ENCODE results near the gene LRRTM3.

Gene LRRTM3

DNA sequence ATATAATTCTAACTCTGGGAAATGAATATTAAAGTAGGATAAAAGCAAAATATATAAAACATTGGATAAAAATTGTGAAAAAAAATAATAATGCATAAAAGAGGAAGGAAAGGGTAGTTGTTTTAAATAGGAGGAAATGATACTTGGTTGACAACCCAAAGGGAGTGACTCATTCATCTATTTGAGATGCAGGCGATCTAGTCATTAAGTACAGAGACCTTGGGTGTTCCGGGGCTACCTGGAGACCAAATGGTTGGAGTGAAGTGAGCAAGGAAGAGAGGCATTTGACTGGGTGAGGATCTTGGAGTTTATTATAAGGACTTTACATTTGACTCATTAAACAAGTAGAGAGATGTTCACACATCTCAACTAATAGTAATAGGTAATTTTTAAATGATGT, 111.0 kb downstream of the LRRTM3 start:
- DNase-seq = no peak

DNA sequence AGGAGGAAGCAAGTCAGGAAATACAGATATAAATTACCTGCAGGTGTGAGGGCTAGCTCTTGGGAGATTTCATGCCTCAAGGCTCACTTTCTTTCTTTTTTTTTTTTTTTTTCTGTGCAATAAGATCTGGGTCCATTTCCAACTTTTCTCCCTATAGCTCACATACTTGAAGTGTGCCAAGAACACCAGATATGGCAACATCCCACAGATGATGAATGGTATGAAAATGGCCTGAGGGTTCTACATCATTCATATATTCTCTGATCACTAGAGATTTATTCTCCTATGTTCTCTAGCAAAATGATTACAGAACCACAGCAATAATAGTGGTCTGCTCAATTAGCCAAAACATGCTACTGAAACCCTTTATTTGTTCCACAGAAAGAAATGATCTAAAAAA, 117.2 kb downstream of the LRRTM3 start:
- no peak for DNase-seq

DNA sequence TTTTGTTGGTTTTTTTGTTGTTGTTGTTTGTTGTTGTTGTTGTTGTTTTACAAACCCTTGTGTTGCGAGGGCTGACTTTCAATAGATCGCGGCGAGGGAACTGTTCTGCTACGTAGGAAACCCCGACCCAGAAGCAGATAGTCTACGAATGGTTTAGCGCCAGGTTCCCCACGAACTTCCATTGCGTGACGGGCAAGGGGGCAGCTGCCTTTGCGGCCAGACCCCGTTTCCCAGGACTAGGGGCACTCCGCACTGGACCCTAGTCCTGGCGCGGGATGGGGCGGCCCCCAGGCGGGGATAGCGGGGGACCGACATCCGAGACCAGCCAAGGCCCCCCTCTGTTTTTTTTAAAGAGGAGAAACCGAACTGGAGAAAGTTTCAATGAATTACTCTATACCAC, 119.6 kb downstream of the LRRTM3 start:
- no peak for DNase-seq

DNA sequence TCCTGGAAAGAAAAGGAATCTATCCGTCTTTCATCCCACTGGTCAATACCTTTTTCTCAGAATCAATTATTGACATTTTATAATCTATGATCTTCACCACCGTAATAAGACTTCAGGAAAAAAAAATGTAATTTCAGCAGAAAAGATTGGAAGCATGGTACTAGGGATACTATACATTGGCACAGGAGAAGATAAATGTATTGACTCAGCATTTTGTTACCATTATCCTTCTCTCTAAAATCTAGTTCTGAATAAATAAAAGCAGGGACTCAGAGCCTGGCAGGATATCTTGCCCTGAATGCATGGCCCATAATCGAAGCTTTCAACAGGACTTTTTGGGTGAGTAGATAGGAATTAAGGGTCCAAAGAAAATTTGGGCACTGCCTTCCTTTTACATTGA, 120.7 kb downstream of the LRRTM3 start:
- no peak for DNase-seq

DNA sequence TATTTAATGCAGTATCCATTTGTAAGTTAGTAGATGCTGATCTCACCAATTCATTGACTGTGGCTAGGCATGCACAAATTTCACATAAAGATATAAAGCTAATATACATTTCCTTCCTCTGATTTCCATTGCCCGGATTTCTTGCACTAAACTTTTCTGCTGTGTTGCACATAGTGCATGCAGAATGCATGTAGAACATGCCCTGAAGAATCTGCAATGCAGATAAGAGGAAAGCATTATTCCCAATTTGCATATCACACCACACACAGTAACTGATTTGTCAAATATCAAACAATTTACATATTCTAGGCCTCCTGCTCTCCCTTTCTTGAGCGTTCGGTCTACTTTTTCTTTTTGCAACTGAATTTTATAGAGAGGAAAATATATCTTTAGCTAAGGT, 124.2 kb downstream of the LRRTM3 start:
- DNase-seq = peak in 1 of 2 experiments; percentile 15

DNA sequence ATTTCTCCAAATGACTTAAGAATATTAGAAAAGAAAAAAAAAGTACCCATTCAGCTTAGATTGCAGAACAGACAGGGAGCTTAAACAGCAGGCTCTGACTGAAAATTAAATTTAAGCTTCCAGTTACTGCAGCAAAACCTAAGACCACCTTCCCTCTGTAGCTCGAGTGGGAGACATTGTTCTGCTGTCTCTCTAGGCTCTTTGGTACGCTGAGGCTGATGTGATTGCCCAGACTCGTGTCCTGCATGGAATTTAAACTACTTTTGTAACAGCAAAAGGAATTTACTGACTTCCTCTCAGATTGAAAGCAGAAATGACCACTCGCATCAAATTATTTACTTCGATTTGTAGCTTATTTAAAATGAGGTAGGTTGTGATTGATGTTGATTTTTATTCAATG, 124.6 kb downstream of the LRRTM3 start:
- DNase-seq = no peak

DNA sequence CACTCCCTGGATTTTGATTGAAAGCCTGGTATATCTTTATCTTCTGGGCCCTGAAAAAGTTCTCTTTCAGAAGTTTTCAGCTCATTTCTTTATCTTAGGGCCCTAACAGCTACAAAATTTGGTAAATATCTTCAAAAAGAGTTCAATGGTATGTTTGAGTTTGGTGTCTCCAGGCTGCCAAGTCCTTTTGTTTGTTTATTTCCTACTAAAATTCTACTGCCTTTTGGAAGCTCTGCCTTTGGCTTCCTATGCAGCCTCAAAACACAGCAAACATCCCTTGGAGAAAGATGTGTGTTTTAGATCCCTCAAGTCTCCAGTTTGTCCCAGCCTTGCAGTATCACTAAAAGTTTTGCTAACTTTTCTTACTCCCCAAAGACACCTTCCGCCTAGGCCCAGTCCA, 146.8 kb downstream of the LRRTM3 start:
- no peak for DNase-seq

DNA sequence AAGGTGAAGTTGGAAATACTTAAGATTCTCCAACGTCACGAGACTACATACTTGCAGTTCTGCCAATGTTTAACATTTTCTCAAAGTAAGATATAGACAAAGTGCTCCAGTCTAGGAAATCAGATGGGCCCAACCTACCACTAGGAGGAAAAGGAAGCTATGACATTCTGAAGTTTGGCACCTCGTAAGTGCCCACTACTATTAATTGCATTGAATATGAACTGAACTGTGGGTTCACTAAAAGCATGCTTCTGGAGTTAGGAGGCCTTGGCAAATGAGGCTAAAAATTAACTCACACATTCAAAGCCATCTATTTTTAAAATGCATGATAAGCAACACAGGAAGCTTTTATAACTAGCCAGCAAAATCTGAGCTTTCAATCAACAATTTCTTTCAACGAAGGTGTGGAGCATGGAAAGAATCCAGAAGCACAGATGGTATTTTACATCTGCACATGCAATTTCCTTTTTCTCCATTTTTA, 149.7 kb downstream of the LRRTM3 start:
- DNase-seq = no peak

DNA sequence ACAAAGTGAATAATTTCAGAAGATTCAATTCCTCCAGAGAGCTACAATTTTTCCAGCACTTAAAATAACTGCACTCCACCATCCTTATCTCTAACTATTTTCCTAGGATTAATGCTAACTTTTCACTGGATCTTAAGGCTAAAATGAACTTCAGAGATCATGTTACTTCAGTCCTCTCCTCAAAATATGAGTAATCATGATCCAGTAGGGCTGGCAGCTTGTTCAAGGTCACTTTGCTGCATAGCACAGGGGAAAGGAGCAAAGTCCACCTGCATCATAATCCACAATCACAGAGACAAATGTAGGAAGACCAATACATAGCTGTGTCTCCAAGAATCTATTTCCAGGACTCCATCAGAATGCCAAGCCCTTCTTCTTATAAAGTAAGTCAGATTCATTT, 150.3 kb downstream of the LRRTM3 start:
- no peak for DNase-seq

DNA sequence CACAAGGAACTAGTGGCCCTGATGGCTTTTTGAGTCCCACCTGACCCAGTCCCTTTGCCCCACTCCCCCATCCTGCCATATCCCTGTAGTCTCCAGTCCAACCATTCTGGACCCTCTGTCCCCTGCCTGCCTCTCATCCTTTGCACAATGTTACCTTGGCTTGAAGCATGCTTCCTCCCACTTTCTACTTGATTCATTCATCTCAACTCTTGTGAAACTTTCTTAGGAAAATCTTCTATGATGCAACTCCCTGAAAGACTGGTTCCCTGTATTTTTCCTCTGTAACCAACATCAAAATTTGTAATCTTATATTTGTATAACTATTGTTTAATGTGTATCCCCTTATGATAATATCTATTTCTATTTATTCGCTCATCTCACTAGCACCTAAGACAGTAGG, 151.5 kb downstream of the LRRTM3 start:
- DNase-seq = no peak

DNA sequence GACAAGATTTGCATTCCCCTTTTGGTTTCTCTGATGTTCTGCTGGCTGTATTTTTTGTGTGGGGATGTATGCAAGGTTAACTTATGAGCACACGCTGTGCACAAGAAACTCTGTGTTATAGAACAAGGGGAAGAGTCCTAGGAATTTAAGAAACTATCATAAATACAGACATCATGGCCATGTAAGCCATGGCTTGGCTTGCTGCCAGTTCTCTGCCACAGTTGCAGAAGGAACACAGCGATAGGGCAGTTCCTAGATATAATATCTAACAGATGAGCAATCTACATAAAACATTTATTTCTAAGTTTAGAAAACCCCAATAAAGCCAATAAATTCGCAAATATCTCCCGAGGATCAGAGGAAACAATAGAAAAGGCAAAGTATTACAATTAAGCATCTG, 153.3 kb downstream of the LRRTM3 start:
- no peak for DNase-seq

DNA sequence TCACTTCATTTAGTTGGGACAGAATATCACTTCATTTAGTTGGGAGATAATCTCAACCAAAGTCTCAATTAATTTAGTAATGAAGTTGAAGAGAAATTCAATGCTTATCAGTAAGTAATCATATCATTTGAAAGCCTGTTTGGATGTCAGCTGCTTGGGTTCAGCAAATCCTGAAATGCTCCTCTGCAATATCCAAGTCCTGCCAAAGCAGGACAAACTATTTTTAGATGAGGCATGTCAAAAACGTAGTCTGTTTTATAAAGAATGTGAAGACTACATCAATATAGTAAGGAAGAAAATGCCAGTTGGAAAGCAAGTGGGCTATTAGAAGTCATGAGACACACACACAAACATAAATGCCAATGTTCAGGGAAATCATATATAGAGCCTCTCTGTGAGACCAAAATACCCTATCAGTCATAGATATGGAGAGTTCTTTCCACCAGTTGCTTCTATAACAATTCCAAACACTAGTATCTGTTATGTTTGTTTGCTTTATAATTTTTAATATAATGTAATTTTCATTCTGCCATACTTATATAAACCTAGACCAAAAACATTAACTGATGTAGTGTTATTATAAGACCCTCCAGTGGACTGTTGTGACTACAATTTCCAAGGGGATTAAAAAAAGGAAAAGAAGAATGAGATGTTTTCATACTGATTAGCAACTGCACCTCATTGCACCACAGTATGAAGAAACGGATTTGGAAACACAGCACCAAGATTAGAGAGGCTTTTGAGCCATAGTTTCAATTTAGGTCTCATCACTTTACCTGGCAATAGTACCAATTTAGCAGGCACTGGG, 160.7 kb downstream of the LRRTM3 start:
- DNase-seq = no peak

DNA sequence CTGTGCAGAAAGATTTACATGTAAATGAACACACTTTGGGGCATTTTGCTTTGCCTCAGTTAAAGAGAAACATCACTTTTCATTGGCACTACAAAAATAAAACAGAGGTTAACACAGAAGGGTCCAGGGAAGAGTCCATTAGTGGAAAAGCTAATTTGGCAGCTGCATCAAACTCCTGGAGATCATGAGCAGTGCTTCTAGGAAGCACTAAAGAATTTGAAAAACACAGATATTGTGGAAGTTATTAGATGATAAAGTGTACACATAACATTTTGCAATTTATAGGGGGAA, 161.2 kb downstream of the LRRTM3 start:
- no peak for DNase-seq

DNA sequence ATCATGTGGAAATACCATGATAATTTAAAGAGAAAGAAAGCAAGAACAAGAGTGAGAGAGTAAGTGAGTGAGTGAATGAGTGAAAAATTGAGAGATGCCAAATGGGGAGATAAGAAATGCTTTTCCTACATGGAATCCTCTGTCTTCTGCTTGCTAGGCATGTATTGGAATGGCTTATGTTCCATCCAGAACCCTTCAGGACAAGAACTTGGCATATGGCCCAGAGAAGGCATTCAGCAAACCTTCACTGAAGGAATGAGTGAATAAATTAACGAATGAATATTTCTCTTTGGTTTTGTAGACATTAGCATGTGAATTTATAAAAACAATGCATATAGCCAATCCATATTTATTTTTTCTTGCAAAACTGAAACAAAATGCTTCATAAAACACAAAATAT, 162.2 kb downstream of the LRRTM3 start:
- no peak for DNase-seq

DNA sequence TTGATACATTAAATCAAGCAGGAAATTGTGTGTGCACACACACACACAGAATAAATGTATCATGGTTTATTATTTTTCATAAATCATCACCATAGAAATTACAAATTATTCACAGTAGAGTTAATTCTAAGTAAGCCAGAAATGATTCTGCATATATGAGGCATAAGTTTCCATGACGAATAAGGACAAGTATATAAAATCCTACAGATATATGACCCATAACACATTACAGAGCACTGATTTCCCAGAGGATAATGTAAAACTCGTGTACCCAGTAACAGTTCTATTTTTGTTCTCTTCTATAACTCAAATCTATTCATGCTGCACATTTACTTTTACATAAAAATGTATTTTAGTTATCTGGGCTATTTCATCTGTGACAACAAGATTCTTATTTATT, 169.7 kb downstream of the LRRTM3 start:
- DNase-seq = no peak

DNA sequence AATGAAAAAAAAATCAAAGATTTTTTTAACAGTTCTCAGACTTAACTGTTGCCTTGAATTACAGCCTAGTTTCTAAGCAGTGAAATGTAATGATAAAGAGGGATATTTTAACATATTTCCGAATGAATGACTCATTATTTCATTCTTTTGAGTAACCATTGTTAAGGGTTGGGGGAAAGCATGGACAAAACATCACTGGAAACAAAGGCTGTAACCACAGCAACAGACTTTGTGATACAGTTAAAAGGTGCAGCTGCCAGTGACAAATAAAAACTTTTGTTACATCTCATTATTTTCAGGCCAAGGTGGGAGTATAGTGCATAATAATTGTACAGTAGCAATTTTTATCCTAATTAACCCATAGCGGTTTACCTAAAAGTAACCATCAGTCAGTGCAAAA, 172.6 kb downstream of the LRRTM3 start:
- no peak for DNase-seq

DNA sequence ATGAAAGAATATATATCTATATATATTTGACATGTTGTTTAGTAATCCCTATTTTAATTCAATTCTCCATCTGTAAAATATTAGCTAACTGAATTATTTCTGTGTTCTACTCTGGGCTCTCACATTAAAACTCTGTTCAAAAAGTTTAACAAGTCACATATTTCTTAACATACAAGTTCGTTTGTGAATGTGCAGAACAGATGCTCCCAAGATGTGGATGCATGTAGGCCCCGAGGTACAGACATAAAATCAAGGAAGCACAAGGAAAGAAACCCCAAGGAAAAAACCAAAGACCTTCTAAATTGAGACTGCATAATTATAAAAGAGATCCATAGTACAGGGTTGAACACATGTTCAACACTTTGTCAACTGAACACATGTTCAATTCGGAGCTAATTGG, 175.1 kb downstream of the LRRTM3 start:
- DNase-seq = no peak

DNA sequence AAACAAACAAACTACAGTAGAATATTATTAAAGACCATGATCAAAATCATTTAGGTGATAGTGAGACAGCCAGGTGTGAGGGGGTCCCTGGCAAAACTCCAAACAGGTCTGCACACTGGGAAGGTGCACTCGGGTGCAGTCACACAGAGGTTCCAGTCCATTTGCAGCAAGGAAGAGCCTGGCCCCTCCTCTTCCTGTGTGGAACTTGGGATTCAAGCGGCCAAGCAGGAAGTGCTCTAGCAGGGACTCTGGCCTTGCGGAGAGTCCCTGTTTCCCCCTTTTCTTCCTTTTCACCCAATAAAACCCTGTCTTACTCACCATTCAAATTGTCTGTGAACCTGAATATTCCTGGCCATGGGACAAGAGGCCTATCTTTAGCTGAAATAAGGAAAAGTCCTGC, 181.8 kb downstream of the LRRTM3 start:
- no peak for DNase-seq

DNA sequence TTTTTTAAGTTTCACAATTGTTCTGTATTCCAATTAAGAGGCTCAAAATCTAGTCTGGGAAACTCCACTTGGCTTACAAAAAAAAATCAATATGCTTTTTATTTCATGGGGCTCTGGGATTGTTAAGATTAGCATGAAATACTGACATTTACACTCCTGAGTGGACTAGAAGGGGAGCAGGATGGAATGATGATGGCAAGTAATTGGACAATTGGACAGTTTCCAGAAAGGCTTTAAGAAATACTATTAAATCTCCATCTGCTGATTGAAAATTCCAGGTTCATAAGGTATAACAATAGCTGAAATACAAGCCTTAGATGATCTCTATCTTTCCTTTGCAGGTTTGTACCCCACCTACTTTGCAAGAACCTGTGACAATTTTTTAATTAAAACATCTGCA, 184.4 kb downstream of the LRRTM3 start:
- no peak for DNase-seq

DNA sequence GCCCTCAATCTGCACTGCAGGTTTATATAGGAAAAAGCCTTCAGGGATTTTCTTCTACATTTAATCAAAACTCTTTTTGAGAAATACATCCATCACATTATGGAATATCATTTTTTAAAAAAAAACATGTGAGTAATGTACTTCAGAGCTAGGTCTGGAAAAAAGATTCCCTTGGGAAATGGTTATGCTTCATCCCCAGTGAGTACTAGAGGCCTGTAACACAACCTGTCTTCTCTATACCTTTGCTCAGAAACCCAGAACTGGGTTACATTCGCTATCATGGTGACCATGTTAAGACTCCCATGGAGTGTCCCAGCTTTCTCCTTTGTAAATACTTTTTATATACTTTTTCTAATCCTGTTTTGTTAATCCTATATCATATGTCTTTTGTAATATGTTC, 186.9 kb downstream of the LRRTM3 start:
- no peak for DNase-seq

DNA sequence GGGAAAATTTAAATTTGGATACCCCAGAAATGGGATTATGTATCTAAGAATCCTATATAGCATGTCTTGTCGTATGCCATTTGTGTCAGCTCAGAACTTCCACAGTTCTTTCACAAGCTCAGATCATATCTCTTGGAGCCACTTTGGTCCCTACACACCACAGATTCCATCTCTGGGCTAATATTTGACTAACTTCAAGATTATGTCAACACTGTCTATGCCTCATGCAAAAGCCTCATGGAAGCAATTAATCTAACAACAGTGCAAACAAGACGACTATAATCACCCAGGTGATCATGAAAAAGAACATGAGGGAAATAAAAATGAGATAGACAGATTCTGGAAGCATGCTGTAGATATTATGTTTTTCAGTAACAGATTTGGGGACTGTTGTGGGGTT, 189.1 kb downstream of the LRRTM3 start:
- DNase-seq = peak; percentile 79 to 85

DNA sequence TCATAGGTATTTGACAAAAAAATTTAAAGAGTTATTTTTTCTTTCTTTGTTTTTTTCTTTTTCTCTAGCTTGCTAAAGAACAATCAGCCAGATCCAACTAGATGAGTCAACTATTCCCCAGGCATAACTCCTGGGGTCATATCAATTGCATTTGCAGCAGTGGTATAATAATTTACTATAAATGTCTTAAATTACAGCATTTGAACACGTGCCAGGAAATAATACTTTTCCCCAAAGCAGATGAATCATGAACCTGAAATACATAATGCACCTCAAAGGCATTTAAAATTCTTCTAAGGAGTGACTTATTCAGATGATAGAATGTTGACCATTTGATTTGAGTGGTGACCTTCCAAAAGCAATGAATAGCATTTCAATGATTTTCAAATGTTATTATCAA, 190.1 kb downstream of the LRRTM3 start:
- no peak for DNase-seq

DNA sequence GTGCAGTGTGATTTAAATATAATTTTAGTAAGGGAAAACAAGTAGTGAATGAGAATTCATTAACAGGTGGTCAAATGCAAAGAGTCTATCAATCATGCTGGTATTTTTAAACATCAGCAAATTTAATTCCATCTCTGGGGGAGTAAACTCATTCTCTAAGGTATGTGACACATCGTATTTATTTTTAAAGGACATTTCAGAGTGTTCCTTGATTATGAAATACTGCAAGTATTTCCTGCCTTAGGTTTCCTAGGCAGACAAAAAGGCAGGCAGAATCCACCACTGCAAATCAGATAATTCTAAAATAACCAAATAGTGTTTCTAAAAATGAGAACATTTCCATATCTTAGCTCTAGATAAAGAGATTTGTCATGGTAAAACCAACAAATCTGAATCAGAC, 193.8 kb downstream of the LRRTM3 start:
- DNase-seq = no peak

DNA sequence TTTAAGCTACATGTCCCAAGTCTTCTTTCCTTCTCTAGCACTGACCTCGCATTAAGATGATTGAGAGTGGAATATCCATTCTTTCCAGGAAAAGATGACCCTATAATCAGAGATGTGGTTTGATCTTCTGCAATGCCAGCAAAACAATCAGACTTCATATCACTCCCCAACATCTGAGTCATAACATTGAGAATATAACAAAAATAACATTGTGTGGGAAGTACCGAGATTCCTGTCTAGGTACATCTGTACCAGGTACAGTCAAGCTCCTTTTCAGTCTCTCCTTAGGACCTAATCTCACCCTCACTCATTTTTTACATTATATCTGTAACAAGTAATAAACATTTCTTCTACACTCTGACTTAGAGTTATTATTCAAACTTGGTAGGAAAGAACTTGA, 201.6 kb downstream of the LRRTM3 start:
- DNase-seq = no peak

DNA sequence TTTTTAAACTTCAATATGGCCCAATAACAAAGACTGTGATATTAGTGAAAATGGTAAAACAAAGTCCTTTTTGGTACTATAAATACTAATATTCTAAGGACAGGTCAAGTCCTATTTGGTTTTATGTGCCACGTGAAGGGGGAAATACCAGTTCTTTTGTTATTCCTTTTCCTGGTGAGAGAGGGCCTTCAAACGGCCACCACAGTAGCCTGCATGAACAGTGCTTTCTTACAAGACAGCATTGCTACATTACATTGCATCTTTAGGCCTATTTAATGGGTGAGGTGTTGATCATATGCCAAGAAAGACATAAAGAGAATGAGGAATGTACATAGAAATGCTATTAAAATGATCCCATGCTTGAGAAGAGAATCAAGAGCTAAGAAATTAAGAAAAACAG, 214.8 kb downstream of the LRRTM3 start:
- no peak for DNase-seq

DNA sequence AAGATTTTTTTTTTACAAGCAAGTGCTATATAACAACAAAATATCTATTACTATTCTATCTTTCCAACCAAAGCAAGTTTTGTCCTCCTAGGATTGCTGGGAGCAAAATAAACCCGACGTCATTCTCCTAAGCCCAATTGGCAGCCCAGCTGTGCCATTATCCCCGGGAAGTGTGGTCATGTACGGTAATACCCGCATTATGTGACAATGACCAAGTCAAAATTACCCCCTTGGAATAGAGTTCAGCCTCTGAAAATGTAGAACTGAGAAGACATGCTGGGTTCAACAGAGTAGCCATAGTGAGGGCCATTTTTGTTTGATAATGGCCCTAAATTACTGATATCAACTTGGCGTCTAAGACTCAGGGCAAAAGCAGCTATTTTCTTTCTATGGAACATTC, 215.5 kb downstream of the LRRTM3 start:
- DNase-seq = no peak
